ENCODE results near the gene SCGB3A1. TPM values are rescaled to one million over a fixed set of nuclear protein-coding genes. Genes with fewer than 3 reads are reported as not detected.

The SCGB3A1 gene
- total and polyA plus RNA-seq, 9 of the 15 experiments (the other 6 are each of a cell fraction or from before 2014, with no cell fraction given): 0.33 TPM; not detected in 8

GRCh38 chr5:180553530-180553929, 37.8 kb downstream of the SCGB3A1 start (continued):
- no peak for TF ChIP-seq HINFP (tag; conservative IDR thresholded peaks at IDR 0.05; ENCODE audit: low read depth)
- no peak for TF ChIP-seq BDP1 (IDR thresholded peaks at IDR 0.05; ENCODE audit: insufficient read depth, insufficient read length)
- TF ChIP-seq, protein P1, sequence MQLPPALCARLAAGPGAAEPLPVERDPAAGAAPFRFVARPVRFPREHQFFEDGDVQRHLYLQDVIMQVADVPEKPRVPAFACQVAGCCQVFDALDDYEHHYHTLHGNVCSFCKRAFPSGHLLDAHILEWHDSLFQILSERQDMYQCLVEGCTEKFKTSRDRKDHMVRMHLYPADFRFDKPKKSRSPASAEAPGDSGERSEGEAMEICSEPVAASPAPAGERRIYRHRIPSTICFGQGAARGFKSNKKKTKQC (CRISPR knock-in tag; IDR thresholded peaks at IDR 0.05): no peak
- TF ChIP-seq ZNF311 (CRISPR knock-in tag; IDR thresholded peaks at IDR 0.05): 0 out of 2 replicates have a peak, but pooled peaks have one; percentile 41
- TF ChIP-seq DDX20 (tag; IDR thresholded peaks at IDR 0.05; ENCODE audit: low read depth): no peak
- no peak for TF ChIP-seq TCFL5 (CRISPR knock-in tag; conservative IDR thresholded peaks at IDR 0.05)
- TF ChIP-seq PHF21A (IDR thresholded peaks at IDR 0.05; ENCODE audit: borderline replicate concordance, low read depth): no peak
- TF ChIP-seq ZNF655 (CRISPR knock-in tag; IDR thresholded peaks at IDR 0.05): no peak
- TF ChIP-seq ATF7 (IDR thresholded peaks at IDR 0.05): peak; percentile 63
- no peak for TF ChIP-seq WHSC1 (IDR thresholded peaks at IDR 0.05; ENCODE audit: low read length)
- no peak for TF ChIP-seq NUFIP1 (IDR thresholded peaks at IDR 0.05; ENCODE audit: partially characterized antibody)
- no peak for TF ChIP-seq RBBP5 (IDR thresholded peaks at IDR 0.05; ENCODE audit: borderline replicate concordance, insufficient read depth, low read length, poor library complexity, severe bottlenecking)
- no peak for TF ChIP-seq SNIP1 (IDR thresholded peaks at IDR 0.05; ENCODE audit: low read depth)
- TF ChIP-seq RAD21 (CRISPR knock-in tag; conservative IDR thresholded peaks at IDR 0.05 in 1 of 2, IDR thresholded peaks at IDR 0.05 in 1 of 2): no peak
- TF ChIP-seq ZNF699 (CRISPR knock-in tag; IDR thresholded peaks at IDR 0.05; ENCODE audit: insufficient replicate concordance): no peak
- TF ChIP-seq ELF2 (CRISPR knock-in tag; IDR thresholded peaks at IDR 0.05): no peak
- TF ChIP-seq CREM (IDR thresholded peaks at IDR 0.05; ENCODE audit: low read depth): no peak
- TF ChIP-seq, protein P2, sequence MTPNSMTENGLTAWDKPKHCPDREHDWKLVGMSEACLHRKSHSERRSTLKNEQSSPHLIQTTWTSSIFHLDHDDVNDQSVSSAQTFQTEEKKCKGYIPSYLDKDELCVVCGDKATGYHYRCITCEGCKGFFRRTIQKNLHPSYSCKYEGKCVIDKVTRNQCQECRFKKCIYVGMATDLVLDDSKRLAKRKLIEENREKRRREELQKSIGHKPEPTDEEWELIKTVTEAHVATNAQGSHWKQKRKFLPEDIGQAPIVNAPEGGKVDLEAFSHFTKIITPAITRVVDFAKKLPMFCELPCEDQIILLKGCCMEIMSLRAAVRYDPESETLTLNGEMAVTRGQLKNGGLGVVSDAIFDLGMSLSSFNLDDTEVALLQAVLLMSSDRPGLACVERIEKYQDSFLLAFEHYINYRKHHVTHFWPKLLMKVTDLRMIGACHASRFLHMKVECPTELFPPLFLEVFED (CRISPR knock-in tag; conservative IDR thresholded peaks at IDR 0.05): no peak
- TF ChIP-seq, protein P3, sequence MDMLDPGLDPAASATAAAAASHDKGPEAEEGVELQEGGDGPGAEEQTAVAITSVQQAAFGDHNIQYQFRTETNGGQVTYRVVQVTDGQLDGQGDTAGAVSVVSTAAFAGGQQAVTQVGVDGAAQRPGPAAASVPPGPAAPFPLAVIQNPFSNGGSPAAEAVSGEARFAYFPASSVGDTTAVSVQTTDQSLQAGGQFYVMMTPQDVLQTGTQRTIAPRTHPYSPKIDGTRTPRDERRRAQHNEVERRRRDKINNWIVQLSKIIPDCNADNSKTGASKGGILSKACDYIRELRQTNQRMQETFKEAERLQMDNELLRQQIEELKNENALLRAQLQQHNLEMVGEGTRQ (CRISPR knock-in tag; IDR thresholded peaks at IDR 0.05): no peak
- no peak for TF ChIP-seq KLF6 (CRISPR knock-in tag; IDR thresholded peaks at IDR 0.05; ENCODE audit: borderline replicate concordance)
- no peak for TF ChIP-seq POLR2AphosphoS5 (IDR thresholded peaks at IDR 0.05; ENCODE audit: control insufficient read depth, insufficient read depth, low read depth, low read length)
- no peak for TF ChIP-seq FOXA3 (CRISPR knock-in tag; conservative IDR thresholded peaks at IDR 0.05 in 1 of 2, IDR thresholded peaks at IDR 0.05 in 1 of 2)
- no peak for TF ChIP-seq RAD51 (IDR thresholded peaks at IDR 0.05; ENCODE audit: borderline replicate concordance, low read depth)
- no peak for TF ChIP-seq TAF1 (IDR thresholded peaks at IDR 0.05; ENCODE audit: control insufficient read depth, extremely low read depth, insufficient read depth, low read length, severe bottlenecking)
